GM12878 (cell line): Measurements from ENCODE around the gene HOXA1. TPM values are rescaled to one million over a fixed set of nuclear protein-coding genes. Genes with fewer than 3 reads are reported as not detected.

Experiments
- ATAC-seq: fragments of 200-7000 bp; cut with Tn5 transposase; 3 replicates; pipeline ENCODE4 v1.9.1; 2020; ENCODE audit warnings: mild to moderate bottlenecking, moderate library complexity
- BruUV-seq: library from RNA; stranded (reverse); fragments of 400-500 nt; replicated peaks from 2 replicates; lab custom pipeline; 2021; lab: Mats Ljungman, UMichigan
- CTCF ChIA-PET: fragments of 300-600 bp; sonication (Branson Sonifier 250); formaldehyde crosslinking; extraction: SDS; loops from one replicate; lab custom pipeline; 2021; ENCODE audit warnings: inconsistent platforms; lab: Yijun Ruan, JAX
- POLR2A ChIA-PET: fragments of 350-600 bp; formaldehyde crosslinking; extraction: SDS; loops from one replicate; lab custom pipeline; 2021; ENCODE audit warnings: inconsistent platforms; lab: Charles Lee
- RAD21 ChIA-PET: fragments of 300-600 bp; sonication (Branson Sonifier 250); formaldehyde crosslinking; loops from one replicate; lab custom pipeline; 2023; ENCODE audit warnings: antibody characterized with exemption; ENCODE audit not compliant: unreplicated experiment; lab: Charles Lee
- SMC1A ChIA-PET: fragments of 300-600 bp; sonication (Branson Sonifier 250); formaldehyde crosslinking; loops from one replicate; lab custom pipeline; 2023; ENCODE audit not compliant: unreplicated experiment, uncharacterized antibody; lab: Charles Lee
- DNase-seq: peaks from one replicate; pipeline ENCODE4 v3.0.0-alpha.2; 2011; ENCODE audit warnings: low read depth, low spot score
- FAIRE-seq: peaks from 3 replicates; lab custom pipeline; 2011; peaks lifted over from hg19 to GRCh38; lab: Jason Lieb, UNC
- H2AFZ ChIP-seq: 2 replicates; pipeline ENCODE4 v1.6.0; 2011; ENCODE audit warnings: low read depth, low read length, control low read depth; ENCODE audit not compliant: control insufficient read depth
- H3K27ac ChIP-seq: 2 replicates; pipeline ENCODE4 v1.5.1; 2011; ENCODE audit warnings: control low read depth; ENCODE audit not compliant: control insufficient read depth, insufficient read depth
- H3K27me3 ChIP-seq, 2 experiments: replicated peaks in 1 of 2; 2 replicates each; pipeline versions ENCODE4 v1.6.0 to v1.6.1; 2011; ENCODE audit warnings: low read length in 1 of 2; ENCODE audit not compliant: control insufficient read depth in 2 of 2, insufficient read depth in 2 of 2
- H3K36me3 ChIP-seq, 2 experiments: 2 replicates each; pipeline ENCODE4 v1.5.1; 2011; ENCODE audit warnings: low read length in 1 of 2; ENCODE audit not compliant: control insufficient read depth in 2 of 2, insufficient read depth in 2 of 2
- H3K4me1 ChIP-seq: 2 replicates; pipeline ENCODE4 v1.6.1; 2011; ENCODE audit warnings: mild to moderate bottlenecking, low read length, moderate library complexity, mixed read lengths; ENCODE audit not compliant: control insufficient read depth, insufficient read depth
- H3K4me2 ChIP-seq: 2 replicates; pipeline ENCODE4 v1.6.0; 2011; ENCODE audit warnings: control low read depth; ENCODE audit not compliant: control insufficient read depth, insufficient read depth
- H3K4me3 ChIP-seq: fragments of 200-600 bp; sonication (generic); 2 replicates; pipeline ENCODE4 v1.5.1; 2016
- H3K79me2 ChIP-seq: 2 replicates; pipeline ENCODE4 v1.6.0; 2011; ENCODE audit warnings: low read length; ENCODE audit not compliant: control insufficient read depth, insufficient read depth
- H3K9ac ChIP-seq: 2 replicates; pipeline ENCODE4 v1.8.0; 2011; ENCODE audit warnings: low read length, control low read depth, mixed read lengths; ENCODE audit not compliant: control insufficient read depth, insufficient read depth
- H3K9me3 ChIP-seq: replicated peaks from 3 replicates; pipeline ENCODE4 v1.5.1; 2011; ENCODE audit warnings: mild to moderate bottlenecking, low read length; ENCODE audit not compliant: control insufficient read depth, insufficient read depth
- H4K20me1 ChIP-seq: 2 replicates; pipeline ENCODE4 v1.6.0; 2011; ENCODE audit not compliant: control insufficient read depth, insufficient read depth
- BCL11A ChIP-seq: IDR thresholded peaks from 2 replicates; pipeline ENCODE4 v1.6.1; 2011; ENCODE audit warnings: low read depth, low read length
- DPF2 ChIP-seq: fragments of 450-650 bp; IDR thresholded peaks from 2 replicates; pipeline ENCODE4 v1.6.1; 2017; ENCODE audit warnings: mild to moderate bottlenecking
- EED ChIP-seq: sonication (generic); IDR thresholded peaks from 2 replicates; pipeline ENCODE4 v1.6.1; 2016; ENCODE audit warnings: antibody characterized with exemption, low read depth
- EP300 ChIP-seq, 2 experiments: fragments of 150-350 bp in 1 of 2; IDR thresholded peaks; 2 replicates each; pipeline ENCODE4 v1.6.1; 2011 to 2012; ENCODE audit warnings: low read depth in 2 of 2, low read length in 2 of 2, borderline replicate concordance in 1 of 2, improper control_type of control experiment in 1 of 2, inconsistent platforms in 1 of 2; ENCODE audit not compliant: control insufficient read depth in 1 of 2
- ESRRA ChIP-seq: IDR thresholded peaks from 2 replicates; pipeline ENCODE4 v1.6.1; 2012; ENCODE audit warnings: mild to moderate bottlenecking, low read length, improper control_type of control experiment
- IKZF2 ChIP-seq, 2 experiments: fragments of 450-650 bp; IDR thresholded peaks; 2 replicates each; pipeline ENCODE4 v1.6.1; 2017; ENCODE audit warnings: mild to moderate bottlenecking in 2 of 2, moderate library complexity in 2 of 2
- IRF4 ChIP-seq: IDR thresholded peaks from 2 replicates; pipeline ENCODE4 v1.6.1; 2011; ENCODE audit warnings: low read depth, low read length
- NBN ChIP-seq: fragments of 450-650 bp; IDR thresholded peaks from 2 replicates; pipeline ENCODE4 v1.6.1; 2016
- RELB ChIP-seq: fragments of 450-650 bp; IDR thresholded peaks from 2 replicates; pipeline ENCODE4 v1.6.1; 2017; ENCODE audit warnings: low read depth, mild to moderate bottlenecking, moderate library complexity
- SKIL ChIP-seq: fragments of 450-650 bp; IDR thresholded peaks from 2 replicates; pipeline ENCODE4 v1.6.1; 2017; ENCODE audit warnings: mild to moderate bottlenecking, low read depth, inconsistent platforms; ENCODE audit not compliant: poor library complexity, severe bottlenecking
- ZBTB33 ChIP-seq: fragments of 450-650 bp; IDR thresholded peaks from 2 replicates; pipeline ENCODE4 v1.6.1; 2017; ENCODE audit warnings: mild to moderate bottlenecking
- ZBTB4 ChIP-seq: fragments of 450-650 bp; formaldehyde crosslinking; IDR thresholded peaks from 2 replicates; pipeline ENCODE4 v1.4.0; 2022; ENCODE audit warnings: mild to moderate bottlenecking, moderate library complexity
- ZNF24 ChIP-seq: fragments of 450-650 bp; IDR thresholded peaks from 2 replicates; pipeline ENCODE4 v1.6.1; 2017; ENCODE audit warnings: antibody characterized with exemption, mild to moderate bottlenecking
- WGBS: methylation state at CpG from one replicate; pipeline ENCODE4 v1.1.6; 2016; ENCODE audit warnings: low lambda C conversion rate; ENCODE audit not compliant: insufficient replicate concordance, insufficient coverage; ENCODE audit errors: missing lambda C conversion rate; 5-methylcytosine and 5-hydroxymethylcytosine counted together
- in situ Hi-C: fragments of 300-500 bp; cut with MboI; formaldehyde crosslinking; loops from 9 replicates; pipeline ENCODE4 v1.14.3; 2018; ENCODE audit warnings: mixed read lengths
- intact Hi-C: fragments of 100-400 bp; cut with micrococcal nuclease; formaldehyde crosslinking; loops from one replicate; pipeline ENCODE4 v1.14.2; 2022; ENCODE audit not compliant: unreplicated experiment
- polyA plus RNA-seq, 11 experiments: library from polyadenylated mRNA; depleted of rRNA in 4 of 11; unstranded in 6 of 11; stranded (reverse) in 5 of 11; fragments of >200 nt; fragmentation: Nextera tagmentation in 4 of 11; fragmentation: Illumina TruSeq in 1 of 11; extraction: Ambion mirVana in 4 of 11; extraction: Trizol in 1 of 11; gene quantifications; 1 replicate in 1 of 11; 2 replicates in 10 of 11; pipeline versions ENCODE4 v1.2.1 to v1.2.3, GENCODE V29; 2011 to 2016; ENCODE audit warnings: inconsistent platforms in 2 of 11, missing spikeins in 2 of 11, low read depth in 1 of 11
- total RNA-seq, 4 experiments: library from RNA; depleted of rRNA in 3 of 4; stranded (reverse); fragments of >200 nt in 3 of 4; fragmentation: Illumina TruSeq in 1 of 4; extraction: Trizol in 1 of 4; gene quantifications; 2 replicates each; pipeline versions ENCODE4 v1.2.1 to v1.2.3, GENCODE V29; 2013 to 2021

HOXA1 gene
- total and polyA plus RNA-seq, 10 of the 15 experiments (the other 5 are each of a cell fraction or from before 2014, with no cell fraction given) = 0.06 to 1.7 (median 0.18) TPM; not detected in 3

- no peak for TF ChIP-seq ZBTB33
- TF ChIP-seq ZNF24 = no peak
- no peak for TF ChIP-seq NBN
- no peak for TF ChIP-seq IRF4
- no peak for TF ChIP-seq ESRRA
- no peak for TF ChIP-seq ZBTB4 (CRISPR knock-in tag)
Observed at GRCh38 chr7:27137640-27138315, 42.0 kb upstream of the HOXA1 start (continued).

- Histone ChIP-seq H3K36me3 (no peaks in the 10 kb centered on the region), H2AFZ (no peak overlapping the region), H3K79me2 (no peaks in the 10 kb centered on the region), H3K4me2 (no peak overlapping the region), H3K4me1 (no peaks in the 10 kb centered on the region; the same call in 1 of the 2 replicates), H3K9ac (no peak overlapping the region), H3K9me3 (no peaks in the 10 kb centered on the region; the same call in 2 of the 3 replicates), H4K20me1 (no peaks in the 10 kb centered on the region), H3K4me3 (no peak overlapping the region), H3K27me3 (peaks cover 0 to 7% of the 10 kb centered on the region in 2 experiments; a peak in 1 of 4 replicates), H3K27ac (no peak overlapping the region)
- intact Hi-C loops = no loop called here
- peak; percentile 7 for FAIRE-seq
- BruUV-seq = no TSS peak
- DNase-seq = peak; percentile 19
- 0% methylated on average over 2 of the region's 2 CpGs for WGBS
- POLR2A ChIA-PET = no interaction called here
- CTCF ChIA-PET = interaction anchor here (0.7 to 1.4 kb wide), 6 partner anchors 12 to 280 kb away, joined by 3 to 4 read pairs (median 3); no protein-coding TSS in a partner anchor
- ATAC-seq = peak; percentile 85
- RAD21 ChIA-PET = interaction anchor here (1.1 to 2.0 kb wide), 5 partner anchors 15 to 196 kb away, joined by 3 to 7 read pairs (median 5); partner anchors contain the start of gene HOXA1
- in situ Hi-C loops = no loop called here
- SMC1A ChIA-PET = interaction anchor here (0.7 to 2.2 kb wide), 7 partner anchors 12 to 440 kb away, joined by 3 to 7 read pairs (median 4); no protein-coding TSS in a partner anchor
- TF ChIP-seq EP300 (IDR thresholded peaks at IDR 0.05; ENCODE audit: borderline replicate concordance in 1 of 2, control insufficient read depth in 1 of 2, low read depth in 2 of 2, low read length in 2 of 2) = peak in 1 of 2 experiments; percentile 55; a peak in 1 of 4 replicates
- TF ChIP-seq BCL11A = 0 out of 2 replicates have a peak, but pooled peaks have one; percentile 38
- peak; percentile 20; the same call in 1 of the 2 replicates for TF ChIP-seq DPF2
- TF ChIP-seq EED = peak; percentile 68
- TF ChIP-seq RELB = peak; percentile 54; the same call in 1 of the 2 replicates
- TF ChIP-seq IKZF2 (IDR thresholded peaks at IDR 0.05) = peak; percentile 83 to 90
- TF ChIP-seq SKIL = peak; percentile 31
Observed at GRCh38 chr7:27134392-27134791, 38.6 kb upstream of the HOXA1 start.
